ENCODE results near the gene MIA.

DNA sequence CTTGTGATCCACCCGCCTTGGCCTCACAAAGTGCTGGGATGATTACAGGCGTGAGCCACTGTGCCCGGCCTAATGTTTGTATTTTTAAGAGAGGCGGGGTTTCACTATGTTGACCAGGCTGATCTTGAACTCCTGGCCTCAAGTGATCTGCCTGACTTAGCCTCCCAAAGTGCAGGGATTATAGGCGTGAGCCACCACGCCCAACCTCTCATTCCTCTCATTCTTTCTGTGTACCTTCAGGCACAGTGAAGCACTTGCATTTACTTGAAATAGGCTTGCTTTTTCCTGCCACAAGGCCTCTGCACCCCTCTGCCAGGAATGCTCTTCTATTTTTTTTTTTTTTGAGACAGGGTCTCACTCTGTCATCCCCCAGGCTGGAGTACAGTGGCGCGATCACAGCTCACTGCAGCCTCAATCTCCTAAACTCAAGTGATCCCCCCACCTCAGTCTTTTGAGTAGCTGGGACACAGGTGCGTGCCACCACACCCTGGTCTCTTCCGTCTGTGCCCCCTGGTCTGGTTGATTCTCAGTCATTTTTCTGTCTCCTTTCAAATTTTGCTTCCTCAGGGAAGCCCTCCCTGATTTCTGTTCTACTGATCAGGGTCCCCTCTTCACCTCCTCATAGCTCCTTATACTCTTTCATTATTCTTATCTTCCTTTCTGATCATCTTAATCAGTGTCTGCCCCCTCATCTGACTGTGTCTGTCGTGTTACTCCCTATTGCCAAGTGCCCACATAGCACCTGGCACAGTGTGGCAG lies 40.1 kb upstream of the MIA start:
- TF ChIP-seq, protein P1, sequence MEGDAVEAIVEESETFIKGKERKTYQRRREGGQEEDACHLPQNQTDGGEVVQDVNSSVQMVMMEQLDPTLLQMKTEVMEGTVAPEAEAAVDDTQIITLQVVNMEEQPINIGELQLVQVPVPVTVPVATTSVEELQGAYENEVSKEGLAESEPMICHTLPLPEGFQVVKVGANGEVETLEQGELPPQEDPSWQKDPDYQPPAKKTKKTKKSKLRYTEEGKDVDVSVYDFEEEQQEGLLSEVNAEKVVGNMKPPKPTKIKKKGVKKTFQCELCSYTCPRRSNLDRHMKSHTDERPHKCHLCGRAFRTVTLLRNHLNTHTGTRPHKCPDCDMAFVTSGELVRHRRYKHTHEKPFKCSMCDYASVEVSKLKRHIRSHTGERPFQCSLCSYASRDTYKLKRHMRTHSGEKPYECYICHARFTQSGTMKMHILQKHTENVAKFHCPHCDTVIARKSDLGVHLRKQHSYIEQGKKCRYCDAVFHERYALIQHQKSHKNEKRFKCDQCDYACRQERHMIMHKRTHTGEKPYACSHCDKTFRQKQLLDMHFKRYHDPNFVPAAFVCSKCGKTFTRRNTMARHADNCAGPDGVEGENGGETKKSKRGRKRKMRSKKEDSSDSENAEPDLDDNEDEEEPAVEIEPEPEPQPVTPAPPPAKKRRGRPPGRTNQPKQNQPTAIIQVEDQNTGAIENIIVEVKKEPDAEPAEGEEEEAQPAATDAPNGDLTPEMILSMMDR (IDR thresholded peaks at IDR 0.05) = no peak
- TF ChIP-seq POLR2A (IDR thresholded peaks at IDR 0.05) = no peak
- TF ChIP-seq POLR2AphosphoS5 (IDR thresholded peaks at IDR 0.05) = no peak

All from breast epithelium (tissue), 3 donors.